ENCODE results near the gene TAAR9. TPM values are rescaled to one million over a fixed set of nuclear protein-coding genes. Genes with fewer than 3 reads are reported as not detected.
"Not testable (repeated sequence)": the region's sequence is repeated elsewhere in the genome, so short reads cannot be mapped to it uniquely, and the experiment has no call there.

The TAAR9 gene
- total RNA-seq, 1 donor from 2014 or later, result not detected

- TF ChIP-seq CTCF (IDR thresholded peaks at IDR 0.05), result no peak
Observed at GRCh38 chr6:132552372-132552771, 14.3 kb downstream of the TAAR9 start, which contains the start of gene TAAR8. TAAR8 (plus strand) TSS chr6:132552672; CDS start chr6:132552693, 21 bp downstream.

GRCh38 chr6:132560087-132560486 is 22.0 kb downstream of the TAAR9 start:
- H3K9me3 ChIP-seq; H3K36me3 ChIP-seq; DNase-seq (ENCODE audit: low spot score in 2 of 2); intact Hi-C loops (cut with DNase I); H3K27me3 ChIP-seq; H3K27ac ChIP-seq; H3K4me1 ChIP-seq; H3K4me3 ChIP-seq: not testable (repeated sequence)

More at GRCh38 chr6:132552372-132552771, 14.3 kb downstream of the TAAR9 start, which contains the start of gene TAAR8:
- no peak within 1 kb of the TSS for H3K4me3 ChIP-seq
- H3K27me3 ChIP-seq, result no peaks in the 10 kb centered on the region
- H3K9me3 ChIP-seq, result no peaks in the 10 kb centered on the region
- DNase-seq (ENCODE audit: low spot score in 2 of 2), result no peak
- H3K27ac ChIP-seq, result no peak within 1 kb of the TSS
- no peaks in the 10 kb centered on the region for H3K4me1 ChIP-seq
- H3K36me3 ChIP-seq, result no peaks in the 10 kb centered on the region
- intact Hi-C loops (cut with DNase I), result no loop called here

GRCh38 chr6:132566404-132566803 is 28.3 kb downstream of the TAAR9 start:
- intact Hi-C loops (cut with DNase I), result no loop called here

GRCh38 chr6:132567566-132567965 is 29.5 kb downstream of the TAAR9 start:
- no peak for DNase-seq (ENCODE audit: low spot score in 2 of 2)
- Histone ChIP-seq H3K4me3 (no peak overlapping the region), H3K36me3 (no peaks in the 10 kb centered on the region), H3K27me3 (no peaks in the 10 kb centered on the region), H3K27ac (no peak overlapping the region), H3K4me1 (no peaks in the 10 kb centered on the region), H3K9me3 (no peaks in the 10 kb centered on the region)
- TF ChIP-seq CTCF (IDR thresholded peaks at IDR 0.05), result no peak
- intact Hi-C loops (cut with DNase I), result no loop called here

More at GRCh38 chr6:132566404-132566803, 28.3 kb downstream of the TAAR9 start:
- Histone ChIP-seq H3K36me3 (no peaks in the 10 kb centered on the region), H3K9me3 (no peaks in the 10 kb centered on the region), H3K4me1 (no peaks in the 10 kb centered on the region), H3K27me3 (no peaks in the 10 kb centered on the region), H3K27ac (no peak overlapping the region), H3K4me3 (no peak overlapping the region)
- no peak for TF ChIP-seq CTCF (IDR thresholded peaks at IDR 0.05)
- no peak for DNase-seq (ENCODE audit: low spot score in 2 of 2)

GRCh38 chr6:132568611-132569010 is 30.5 kb downstream of the TAAR9 start:
- intact Hi-C loops (cut with DNase I), result no loop called here
- H3K4me3 ChIP-seq, result no peak overlapping the region
- no peaks in the 10 kb centered on the region for H3K27me3 ChIP-seq
- no peaks in the 10 kb centered on the region for H3K36me3 ChIP-seq
- H3K27ac ChIP-seq, result no peak overlapping the region
- no peaks in the 10 kb centered on the region for H3K4me1 ChIP-seq
- no peak for TF ChIP-seq CTCF (IDR thresholded peaks at IDR 0.05)
- H3K9me3 ChIP-seq, result no peaks in the 10 kb centered on the region
- DNase-seq (ENCODE audit: low spot score in 2 of 2), result no peak

- TF ChIP-seq CTCF (IDR thresholded peaks at IDR 0.05), result no peak
- Histone ChIP-seq H3K27me3 (no peaks in the 10 kb centered on the region), H3K4me1 (no peaks in the 10 kb centered on the region), H3K4me3 (no peak overlapping the region), H3K36me3 (no peaks in the 10 kb centered on the region), H3K9me3 (no peaks in the 10 kb centered on the region), H3K27ac (no peak overlapping the region)
- intact Hi-C loops (cut with DNase I), result no loop called here
- DNase-seq (ENCODE audit: low spot score in 2 of 2), result no peak
Observed at GRCh38 chr6:132569170-132569569, 31.1 kb downstream of the TAAR9 start.
